GM23338 (cell line): ENCODE data around the gene FCRL6. TPM values are rescaled to one million over a fixed set of nuclear protein-coding genes. Genes with fewer than 3 reads are reported as not detected.

Source experiments
- ATAC-seq: fragments of 200-7000 bp; cut with Tn5 transposase; 3 replicates; pipeline ENCODE4 v1.9.1; 2020
- DNase-seq: peaks from one replicate; pipeline ENCODE4 v3.0.0-alpha.2; 2015; ENCODE audit warnings: low spot score
- H2AFZ ChIP-seq: fragments of 200-600 bp; sonication (generic); 2 replicates; pipeline ENCODE4 v1.8.0; 2016; ENCODE audit warnings: antibody characterized with exemption, mild to moderate bottlenecking, moderate library complexity
- H3F3A ChIP-seq: fragments of 200-600 bp; sonication (generic); replicated peaks from 2 replicates; pipeline ENCODE4 v1.8.0; 2017; ENCODE audit warnings: antibody characterized with exemption, mixed run types, low read depth
- H3K27ac ChIP-seq: fragments of 200-600 bp; sonication (generic); 2 replicates; pipeline ENCODE4 v1.6.1; 2016; ENCODE audit warnings: low read depth
- H3K27me3 ChIP-seq: fragments of 200-600 bp; sonication (generic); 2 replicates; pipeline ENCODE4 v1.8.0; 2016; ENCODE audit warnings: mild to moderate bottlenecking, mixed run types, moderate library complexity; ENCODE audit not compliant: insufficient read depth
- H3K36me3 ChIP-seq: fragments of 200-600 bp; sonication (generic); 2 replicates; pipeline ENCODE4 v1.8.0; 2016; ENCODE audit warnings: mild to moderate bottlenecking; ENCODE audit not compliant: insufficient read depth
- H3K4me1 ChIP-seq: fragments of 200-600 bp; sonication (generic); 2 replicates; pipeline ENCODE4 v1.8.0; 2016; ENCODE audit warnings: mild to moderate bottlenecking, moderate library complexity; ENCODE audit not compliant: insufficient read depth
- H3K4me2 ChIP-seq: fragments of 200-600 bp; sonication (generic); 2 replicates; pipeline ENCODE4 v1.7.1; 2017; ENCODE audit warnings: mixed run types
- H3K4me3 ChIP-seq: fragments of 200-600 bp; sonication (generic); 2 replicates; pipeline ENCODE4 v1.6.1; 2016; ENCODE audit warnings: mixed run types
- H3K79me2 ChIP-seq: fragments of 200-600 bp; sonication (generic); replicated peaks from 2 replicates; pipeline ENCODE4 v1.8.0; 2017; ENCODE audit warnings: mild to moderate bottlenecking; ENCODE audit not compliant: insufficient read depth
- H3K9me2 ChIP-seq: fragments of 200-600 bp; sonication (generic); 2 replicates; pipeline ENCODE4 v1.8.0; 2017; ENCODE audit not compliant: insufficient read depth
- H4K20me1 ChIP-seq: fragments of 200-600 bp; sonication (generic); replicated peaks from 2 replicates; pipeline ENCODE4 v1.8.0; 2017; ENCODE audit warnings: mild to moderate bottlenecking; ENCODE audit not compliant: insufficient read depth
- H3K27ac Mint-ChIP-seq: 2 replicates; pipeline ENCODE4 v1.8.0; 2020; ENCODE audit warnings: inconsistent platforms, mild to moderate bottlenecking, moderate library complexity, mixed read lengths
- H3K27me3 Mint-ChIP-seq: 3 replicates; pipeline ENCODE4 v1.8.0; 2022; ENCODE audit warnings: low read depth, mild to moderate bottlenecking, moderate library complexity, mixed read lengths, inconsistent platforms; ENCODE audit not compliant: insufficient read depth, poor library complexity
- H3K36me3 Mint-ChIP-seq: 3 replicates; pipeline ENCODE4 v1.8.0; 2021; ENCODE audit warnings: low read depth, mild to moderate bottlenecking, inconsistent platforms, moderate library complexity, mixed read lengths
- H3K4me1 Mint-ChIP-seq: 3 replicates; pipeline ENCODE4 v1.8.0; 2020; ENCODE audit warnings: mild to moderate bottlenecking, inconsistent platforms, mixed read lengths
- H3K4me3 Mint-ChIP-seq: 3 replicates; pipeline ENCODE4 v1.8.0; 2021; ENCODE audit warnings: moderate library complexity, mild to moderate bottlenecking, inconsistent platforms, mixed read lengths
- H3K9me3 Mint-ChIP-seq: 3 replicates; pipeline ENCODE4 v1.8.0; 2020; ENCODE audit warnings: moderate library complexity, mild to moderate bottlenecking, inconsistent platforms, mixed read lengths
- EZH2 ChIP-seq: fragments of 200-600 bp; sonication (generic); IDR thresholded peaks from one replicate; pipeline ENCODE4 v1.8.0; 2017; ENCODE audit warnings: antibody characterized with exemption, mild to moderate bottlenecking, low read depth; ENCODE audit not compliant: unreplicated experiment
- polyA plus RNA-seq: library from polyadenylated mRNA; unstranded; fragments of >200 nt; fragmentation: Nextera tagmentation; extraction: Ambion mirVana; gene quantifications from 2 replicates; pipeline ENCODE4 v1.2.1, GENCODE V29; 2016
- total RNA-seq: library from RNA; depleted of rRNA; stranded (reverse); fragments of >200 nt; shearing (Covaris generic); gene quantifications from 2 replicates; pipeline ENCODE4 v1.2.3, GENCODE V29; 2014
- TF ChIP-seq, protein P1 (sequence below): IDR thresholded peaks from one replicate; pipeline ENCODE4 v1.6.1; 2018; ENCODE audit warnings: antibody characterized with exemption; ENCODE audit not compliant: unreplicated experiment
- TF ChIP-seq, protein P2 (sequence below): fragments of 250-450 bp; sonication (Bioruptor Pico); IDR thresholded peaks from 2 replicates; pipeline ENCODE4 v1.5.0; 2020; ENCODE audit warnings: mild to moderate bottlenecking, moderate library complexity

Gene FCRL6
- total and polyA plus RNA-seq, 2 experiments from 2014 or later, result not detected

DNA sequence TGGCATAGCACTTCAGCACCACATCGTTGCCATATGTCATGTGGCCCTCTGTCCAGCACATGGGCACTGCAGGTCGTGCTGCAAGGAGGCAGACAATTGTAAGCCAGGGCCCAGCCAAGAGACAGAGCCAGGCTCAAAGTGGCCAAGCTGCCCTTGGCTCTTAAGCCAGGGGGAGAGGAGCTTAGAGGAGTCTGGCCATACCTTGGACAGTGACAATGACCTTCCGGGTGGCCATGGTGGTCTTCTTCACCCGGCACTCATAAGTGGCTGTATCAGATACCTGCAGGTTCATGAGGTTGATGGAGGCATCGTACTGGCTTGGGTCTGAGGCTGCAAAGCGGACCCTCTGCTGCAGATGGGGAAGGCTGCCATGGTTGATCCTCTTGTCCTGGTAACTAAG, 55.7 kb downstream of the FCRL6 start:
- Mint-ChIP-seq H3K4me1 (peaks cover 9% of the 10 kb centered on the region), H3K4me3 (no peak overlapping the region), H3K27ac (no peak overlapping the region), H3K9me3 (no peaks in the 10 kb centered on the region), H3K27me3 (peaks cover 27% of the 10 kb centered on the region), H3K36me3 (no peaks in the 10 kb centered on the region; the same call in 2 of the 3 replicates)
- no peak for TF ChIP-seq EZH2
- TF ChIP-seq, protein P1, sequence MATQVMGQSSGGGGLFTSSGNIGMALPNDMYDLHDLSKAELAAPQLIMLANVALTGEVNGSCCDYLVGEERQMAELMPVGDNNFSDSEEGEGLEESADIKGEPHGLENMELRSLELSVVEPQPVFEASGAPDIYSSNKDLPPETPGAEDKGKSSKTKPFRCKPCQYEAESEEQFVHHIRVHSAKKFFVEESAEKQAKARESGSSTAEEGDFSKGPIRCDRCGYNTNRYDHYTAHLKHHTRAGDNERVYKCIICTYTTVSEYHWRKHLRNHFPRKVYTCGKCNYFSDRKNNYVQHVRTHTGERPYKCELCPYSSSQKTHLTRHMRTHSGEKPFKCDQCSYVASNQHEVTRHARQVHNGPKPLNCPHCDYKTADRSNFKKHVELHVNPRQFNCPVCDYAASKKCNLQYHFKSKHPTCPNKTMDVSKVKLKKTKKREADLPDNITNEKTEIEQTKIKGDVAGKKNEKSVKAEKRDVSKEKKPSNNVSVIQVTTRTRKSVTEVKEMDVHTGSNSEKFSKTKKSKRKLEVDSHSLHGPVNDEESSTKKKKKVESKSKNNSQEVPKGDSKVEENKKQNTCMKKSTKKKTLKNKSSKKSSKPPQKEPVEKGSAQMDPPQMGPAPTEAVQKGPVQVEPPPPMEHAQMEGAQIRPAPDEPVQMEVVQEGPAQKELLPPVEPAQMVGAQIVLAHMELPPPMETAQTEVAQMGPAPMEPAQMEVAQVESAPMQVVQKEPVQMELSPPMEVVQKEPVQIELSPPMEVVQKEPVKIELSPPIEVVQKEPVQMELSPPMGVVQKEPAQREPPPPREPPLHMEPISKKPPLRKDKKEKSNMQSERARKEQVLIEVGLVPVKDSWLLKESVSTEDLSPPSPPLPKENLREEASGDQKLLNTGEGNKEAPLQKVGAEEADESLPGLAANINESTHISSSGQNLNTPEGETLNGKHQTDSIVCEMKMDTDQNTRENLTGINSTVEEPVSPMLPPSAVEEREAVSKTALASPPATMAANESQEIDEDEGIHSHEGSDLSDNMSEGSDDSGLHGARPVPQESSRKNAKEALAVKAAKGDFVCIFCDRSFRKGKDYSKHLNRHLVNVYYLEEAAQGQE, result peak; percentile 15
- TF ChIP-seq, protein P2, sequence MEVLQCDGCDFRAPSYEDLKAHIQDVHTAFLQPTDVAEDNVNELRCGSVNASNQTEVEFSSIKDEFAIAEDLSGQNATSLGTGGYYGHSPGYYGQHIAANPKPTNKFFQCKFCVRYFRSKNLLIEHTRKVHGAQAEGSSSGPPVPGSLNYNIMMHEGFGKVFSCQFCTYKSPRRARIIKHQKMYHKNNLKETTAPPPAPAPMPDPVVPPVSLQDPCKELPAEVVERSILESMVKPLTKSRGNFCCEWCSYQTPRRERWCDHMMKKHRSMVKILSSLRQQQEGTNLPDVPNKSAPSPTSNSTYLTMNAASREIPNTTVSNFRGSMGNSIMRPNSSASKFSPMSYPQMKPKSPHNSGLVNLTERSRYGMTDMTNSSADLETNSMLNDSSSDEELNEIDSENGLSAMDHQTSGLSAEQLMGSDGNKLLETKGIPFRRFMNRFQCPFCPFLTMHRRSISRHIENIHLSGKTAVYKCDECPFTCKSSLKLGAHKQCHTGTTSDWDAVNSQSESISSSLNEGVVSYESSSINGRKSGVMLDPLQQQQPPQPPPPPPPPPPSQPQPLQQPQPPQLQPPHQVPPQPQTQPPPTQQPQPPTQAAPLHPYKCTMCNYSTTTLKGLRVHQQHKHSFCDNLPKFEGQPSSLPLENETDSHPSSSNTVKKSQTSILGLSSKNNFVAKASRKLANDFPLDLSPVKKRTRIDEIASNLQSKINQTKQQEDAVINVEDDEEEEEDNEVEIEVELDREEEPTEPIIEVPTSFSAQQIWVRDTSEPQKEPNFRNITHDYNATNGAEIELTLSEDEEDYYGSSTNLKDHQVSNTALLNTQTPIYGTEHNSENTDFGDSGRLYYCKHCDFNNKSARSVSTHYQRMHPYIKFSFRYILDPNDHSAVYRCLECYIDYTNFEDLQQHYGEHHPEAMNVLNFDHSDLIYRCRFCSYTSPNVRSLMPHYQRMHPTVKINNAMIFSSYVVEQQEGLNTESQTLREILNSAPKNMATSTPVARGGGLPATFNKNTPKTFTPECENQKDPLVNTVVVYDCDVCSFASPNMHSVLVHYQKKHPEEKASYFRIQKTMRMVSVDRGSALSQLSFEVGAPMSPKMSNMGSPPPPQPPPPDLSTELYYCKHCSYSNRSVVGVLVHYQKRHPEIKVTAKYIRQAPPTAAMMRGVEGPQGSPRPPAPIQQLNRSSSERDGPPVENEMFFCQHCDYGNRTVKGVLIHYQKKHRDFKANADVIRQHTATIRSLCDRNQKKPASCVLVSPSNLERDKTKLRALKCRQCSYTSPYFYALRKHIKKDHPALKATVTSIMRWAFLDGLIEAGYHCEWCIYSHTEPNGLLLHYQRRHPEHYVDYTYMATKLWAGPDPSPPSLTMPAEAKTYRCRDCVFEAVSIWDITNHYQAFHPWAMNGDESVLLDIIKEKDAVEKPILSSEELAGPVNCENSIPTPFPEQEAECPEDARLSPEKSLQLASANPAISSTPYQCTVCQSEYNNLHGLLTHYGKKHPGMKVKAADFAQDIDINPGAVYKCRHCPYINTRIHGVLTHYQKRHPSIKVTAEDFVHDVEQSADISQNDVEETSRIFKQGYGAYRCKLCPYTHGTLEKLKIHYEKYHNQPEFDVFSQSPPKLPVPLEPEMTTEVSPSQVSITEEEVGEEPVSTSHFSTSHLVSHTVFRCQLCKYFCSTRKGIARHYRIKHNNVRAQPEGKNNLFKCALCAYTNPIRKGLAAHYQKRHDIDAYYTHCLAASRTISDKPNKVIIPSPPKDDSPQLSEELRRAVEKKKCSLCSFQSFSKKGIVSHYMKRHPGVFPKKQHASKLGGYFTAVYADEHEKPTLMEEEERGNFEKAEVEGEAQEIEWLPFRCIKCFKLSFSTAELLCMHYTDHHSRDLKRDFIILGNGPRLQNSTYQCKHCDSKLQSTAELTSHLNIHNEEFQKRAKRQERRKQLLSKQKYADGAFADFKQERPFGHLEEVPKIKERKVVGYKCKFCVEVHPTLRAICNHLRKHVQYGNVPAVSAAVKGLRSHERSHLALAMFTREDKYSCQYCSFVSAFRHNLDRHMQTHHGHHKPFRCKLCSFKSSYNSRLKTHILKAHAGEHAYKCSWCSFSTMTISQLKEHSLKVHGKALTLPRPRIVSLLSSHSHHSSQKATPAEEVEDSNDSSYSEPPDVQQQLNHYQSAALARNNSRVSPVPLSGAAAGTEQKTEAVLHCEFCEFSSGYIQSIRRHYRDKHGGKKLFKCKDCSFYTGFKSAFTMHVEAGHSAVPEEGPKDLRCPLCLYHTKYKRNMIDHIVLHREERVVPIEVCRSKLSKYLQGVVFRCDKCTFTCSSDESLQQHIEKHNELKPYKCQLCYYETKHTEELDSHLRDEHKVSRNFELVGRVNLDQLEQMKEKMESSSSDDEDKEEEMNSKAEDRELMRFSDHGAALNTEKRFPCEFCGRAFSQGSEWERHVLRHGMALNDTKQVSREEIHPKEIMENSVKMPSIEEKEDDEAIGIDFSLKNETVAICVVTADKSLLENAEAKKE, result no peak
- Histone ChIP-seq H2AFZ (no peak overlapping the region), H3K79me2 (no peaks in the 10 kb centered on the region), H3K4me1 (peaks cover 6% of the 10 kb centered on the region), H3K4me3 (no peak overlapping the region), H3K27me3 (peaks cover 40% of the 10 kb centered on the region), H3F3A (0 out of 2 replicates have a peak, but pooled peaks cover 2% of the 10 kb centered on the region), H3K9me2 (no peaks in the 10 kb centered on the region), H3K4me2 (no peak overlapping the region), H3K36me3 (no peaks in the 10 kb centered on the region), H3K27ac (no peak overlapping the region), H4K20me1 (no peaks in the 10 kb centered on the region)
- no peak for DNase-seq
- ATAC-seq, result no peak
